ENCODE measurements around the gene CDH12.

The CDH12 gene

DNA sequence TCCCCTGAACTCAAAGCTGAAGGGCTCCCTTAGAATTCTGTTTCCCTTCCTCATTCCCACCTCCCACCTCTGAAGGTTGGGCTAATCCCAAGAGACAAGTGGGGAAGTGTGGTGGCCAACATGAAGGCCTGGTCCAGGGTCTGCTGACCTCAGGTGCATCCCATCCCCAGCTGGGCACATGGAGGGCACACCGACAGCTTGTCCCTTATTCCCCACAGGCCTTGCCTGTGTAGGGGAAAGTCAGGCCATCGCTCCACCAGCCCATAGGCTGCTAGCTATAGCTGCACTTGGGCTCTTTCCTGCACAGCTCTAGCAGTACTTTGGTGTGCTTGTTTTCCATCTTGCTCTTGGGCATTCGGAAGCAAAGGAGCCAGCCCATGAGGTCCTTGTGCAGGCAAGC is 247.7 kb downstream of the CDH12 start:
- TF ChIP-seq, protein P1, sequence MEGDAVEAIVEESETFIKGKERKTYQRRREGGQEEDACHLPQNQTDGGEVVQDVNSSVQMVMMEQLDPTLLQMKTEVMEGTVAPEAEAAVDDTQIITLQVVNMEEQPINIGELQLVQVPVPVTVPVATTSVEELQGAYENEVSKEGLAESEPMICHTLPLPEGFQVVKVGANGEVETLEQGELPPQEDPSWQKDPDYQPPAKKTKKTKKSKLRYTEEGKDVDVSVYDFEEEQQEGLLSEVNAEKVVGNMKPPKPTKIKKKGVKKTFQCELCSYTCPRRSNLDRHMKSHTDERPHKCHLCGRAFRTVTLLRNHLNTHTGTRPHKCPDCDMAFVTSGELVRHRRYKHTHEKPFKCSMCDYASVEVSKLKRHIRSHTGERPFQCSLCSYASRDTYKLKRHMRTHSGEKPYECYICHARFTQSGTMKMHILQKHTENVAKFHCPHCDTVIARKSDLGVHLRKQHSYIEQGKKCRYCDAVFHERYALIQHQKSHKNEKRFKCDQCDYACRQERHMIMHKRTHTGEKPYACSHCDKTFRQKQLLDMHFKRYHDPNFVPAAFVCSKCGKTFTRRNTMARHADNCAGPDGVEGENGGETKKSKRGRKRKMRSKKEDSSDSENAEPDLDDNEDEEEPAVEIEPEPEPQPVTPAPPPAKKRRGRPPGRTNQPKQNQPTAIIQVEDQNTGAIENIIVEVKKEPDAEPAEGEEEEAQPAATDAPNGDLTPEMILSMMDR (IDR thresholded peaks at IDR 0.05; ENCODE audit: extremely low read depth, insufficient read depth, missing control alignments): no peak
- in situ Hi-C loops (cut with MboI; ENCODE audit: low pct_unique_long_range_greater_than_20kb, low sequenced_read_pairs, unreplicated experiment): no loop called here
- no peak for DNase-seq (ENCODE audit: low spot score)

DNA sequence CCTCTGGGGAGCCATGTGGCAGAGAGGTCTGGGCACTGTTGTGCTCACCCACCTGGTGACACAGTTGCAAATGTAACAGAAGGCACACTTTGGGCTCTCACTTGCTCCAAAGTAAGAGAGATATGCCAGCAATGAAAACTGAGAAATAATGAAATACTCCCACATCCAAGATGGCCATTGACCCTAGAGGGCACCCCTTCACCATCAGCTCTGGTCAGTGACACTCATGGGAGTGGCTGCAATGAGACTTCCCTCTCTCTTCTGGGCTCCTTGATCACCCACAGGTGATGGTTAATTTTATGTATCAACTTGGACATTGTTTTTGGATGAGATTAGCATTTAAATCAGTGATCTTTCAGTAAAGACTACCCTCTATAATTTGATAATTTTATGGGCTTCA is 248.4 kb downstream of the CDH12 start:
- DNase-seq (ENCODE audit: low spot score): no peak
- in situ Hi-C loops (cut with MboI; ENCODE audit: low pct_unique_long_range_greater_than_20kb, low sequenced_read_pairs, unreplicated experiment): no loop called here
- TF ChIP-seq, protein P1 (IDR thresholded peaks at IDR 0.05; ENCODE audit: extremely low read depth, insufficient read depth, missing control alignments): no peak

DNA sequence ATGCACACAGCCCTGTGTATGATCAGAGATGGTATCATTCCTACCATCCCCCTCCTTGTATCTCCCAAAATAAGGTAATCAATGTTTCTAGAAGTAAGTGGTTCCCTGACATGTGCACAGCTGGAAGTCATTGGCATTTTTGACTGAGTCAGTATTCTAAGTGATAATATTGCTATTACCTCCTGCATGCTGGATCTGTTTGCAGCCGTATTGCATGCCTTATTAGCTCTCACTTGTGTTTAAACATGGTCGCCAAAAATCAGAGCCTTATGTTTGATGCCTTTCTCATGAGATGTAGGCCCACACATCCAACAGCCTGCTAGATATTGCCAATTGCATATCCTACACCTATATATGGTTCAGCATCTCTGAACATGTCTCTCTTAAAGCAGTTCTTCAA is 254.3 kb downstream of the CDH12 start:
- no peak for DNase-seq (ENCODE audit: low spot score)
- in situ Hi-C loops (cut with MboI; ENCODE audit: low pct_unique_long_range_greater_than_20kb, low sequenced_read_pairs, unreplicated experiment): no loop called here
- TF ChIP-seq, protein P1 (IDR thresholded peaks at IDR 0.05; ENCODE audit: extremely low read depth, insufficient read depth, missing control alignments): no peak

DNA sequence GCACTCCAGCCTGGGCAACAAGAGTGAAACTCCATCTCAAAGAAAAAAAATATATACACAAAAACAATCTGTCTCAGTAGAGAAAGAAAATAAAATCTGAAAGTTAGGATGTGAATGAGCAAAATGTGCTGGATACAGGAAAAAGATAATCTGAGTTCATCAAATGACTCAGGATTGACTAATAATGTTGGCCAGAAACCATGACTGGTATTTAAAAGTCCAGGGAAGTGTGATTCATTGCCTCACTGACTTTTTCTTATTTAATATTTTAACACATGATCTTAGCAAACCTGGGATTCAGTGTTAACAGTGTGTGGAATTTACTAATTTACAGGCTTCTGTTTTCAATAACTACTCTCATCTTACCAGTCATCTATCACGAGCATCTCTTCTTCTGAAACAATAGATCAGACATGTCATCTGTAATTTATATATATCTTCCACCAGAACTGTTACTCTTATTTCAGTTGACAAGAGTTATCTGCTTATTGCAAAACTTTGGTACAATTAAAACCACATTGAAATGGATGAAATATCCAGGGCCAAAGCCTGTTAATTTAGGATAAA is 256.7 kb downstream of the CDH12 start:
- TF ChIP-seq, protein P1 (IDR thresholded peaks at IDR 0.05; ENCODE audit: extremely low read depth, insufficient read depth, missing control alignments): no peak
- in situ Hi-C loops (cut with MboI; ENCODE audit: low pct_unique_long_range_greater_than_20kb, low sequenced_read_pairs, unreplicated experiment): no loop called here
- DNase-seq (ENCODE audit: low spot score): no peak

DNA sequence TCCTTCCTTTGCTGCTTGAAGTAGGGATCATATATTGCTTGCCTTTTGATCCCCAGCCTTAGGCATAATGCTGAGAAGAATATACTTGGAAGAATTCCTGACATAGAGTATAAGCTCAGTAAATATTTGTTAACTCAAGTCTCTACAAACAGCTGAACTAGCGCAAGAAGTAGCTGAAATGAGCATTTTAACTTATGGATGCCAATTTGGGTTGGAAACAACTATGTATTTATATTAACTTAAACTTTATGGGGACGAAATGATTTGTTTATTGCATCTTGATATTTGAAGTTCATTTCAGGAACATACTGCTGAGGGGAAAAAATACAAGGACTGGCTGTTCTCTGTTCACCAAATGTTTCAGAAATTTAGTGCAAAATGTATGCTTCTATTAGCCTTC is 258.7 kb downstream of the CDH12 start:
- TF ChIP-seq, protein P1 (IDR thresholded peaks at IDR 0.05; ENCODE audit: extremely low read depth, insufficient read depth, missing control alignments): no peak
- no peak for DNase-seq (ENCODE audit: low spot score)
- in situ Hi-C loops (cut with MboI; ENCODE audit: low pct_unique_long_range_greater_than_20kb, low sequenced_read_pairs, unreplicated experiment): no loop called here

DNA sequence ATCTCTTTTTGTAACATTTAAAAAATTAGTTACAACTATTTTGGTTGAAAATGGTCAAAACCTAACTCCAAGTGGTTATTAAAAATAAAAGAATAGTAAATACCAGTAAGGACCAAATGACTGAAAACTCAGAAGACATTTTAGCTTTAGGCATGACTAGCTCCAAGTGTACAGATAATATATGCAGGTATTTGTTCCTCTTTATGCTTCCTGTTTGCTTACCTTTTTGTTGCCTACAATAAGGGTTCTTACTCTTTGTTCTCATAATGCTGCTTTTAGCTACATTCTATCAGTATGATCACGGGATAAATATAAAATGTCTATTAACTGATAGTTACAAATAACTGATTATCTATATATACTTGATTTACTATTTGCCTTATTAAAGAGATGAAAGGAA is 259.6 kb downstream of the CDH12 start:
- DNase-seq (ENCODE audit: low spot score): no peak
- TF ChIP-seq, protein P1 (IDR thresholded peaks at IDR 0.05; ENCODE audit: extremely low read depth, insufficient read depth, missing control alignments): no peak
- in situ Hi-C loops (cut with MboI; ENCODE audit: low pct_unique_long_range_greater_than_20kb, low sequenced_read_pairs, unreplicated experiment): no loop called here

DNA sequence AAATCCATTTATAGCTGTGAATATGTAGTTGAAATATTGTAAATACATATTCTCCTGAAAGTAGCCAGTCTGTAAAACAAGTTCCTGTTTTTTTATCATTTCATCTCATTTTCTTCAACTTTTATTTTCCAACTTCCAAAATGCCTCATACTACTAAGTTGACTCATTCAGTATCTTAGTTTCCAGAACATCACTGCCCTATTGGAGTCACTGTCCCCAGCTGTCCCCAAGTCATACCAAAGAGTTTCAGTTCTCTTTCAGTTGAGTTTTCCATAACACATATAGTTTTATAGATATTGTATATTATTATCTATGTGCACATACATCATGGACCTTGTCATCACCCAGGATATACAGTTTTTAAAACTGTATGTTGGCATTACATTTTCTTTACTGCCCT is 261.7 kb downstream of the CDH12 start:
- no peak for DNase-seq (ENCODE audit: low spot score)
- TF ChIP-seq, protein P1 (IDR thresholded peaks at IDR 0.05; ENCODE audit: extremely low read depth, insufficient read depth, missing control alignments): no peak
- in situ Hi-C loops (cut with MboI; ENCODE audit: low pct_unique_long_range_greater_than_20kb, low sequenced_read_pairs, unreplicated experiment): no loop called here
